Left lung (tissue), 10 donors: Measurements from ENCODE around the gene PPP2R2B. TPM values are rescaled to one million over a fixed set of nuclear protein-coding genes. Genes with fewer than 3 reads are reported as not detected.
"Not testable (repeated sequence)": the region's sequence is repeated elsewhere in the genome, so short reads cannot be mapped to it uniquely, and the experiment has no call there.

Source experiments
- ATAC-seq: fragments of 200-7000 bp; cut with Tn5 transposase; one replicate; pipeline ENCODE4 v1.9.1; 2020; ENCODE audit warnings: moderate library complexity
- DNase-seq, 4 donors: peaks; one replicate each; pipeline ENCODE4 v3.0.0-alpha.2; 2013 to 2020
- H3K27ac ChIP-seq, 2 donors: fragments of 200-600 bp; sonication (generic) in 1 of 2; one replicate each; pipeline versions ENCODE4 v1.5.0 to v1.8.0; 2020 to 2021
- H3K27me3 ChIP-seq, 2 donors: fragments of 200-600 bp; sonication (generic) in 1 of 2; one replicate each; pipeline versions ENCODE4 v1.5.0 to v1.8.0; 2020 to 2021
- H3K36me3 ChIP-seq, 2 donors: fragments of 200-600 bp; sonication (generic) in 1 of 2; one replicate each; pipeline versions ENCODE4 v1.5.0 to v1.8.0; 2020 to 2021
- H3K4me1 ChIP-seq, 2 donors: fragments of 200-600 bp; one replicate each; pipeline ENCODE4 v1.8.0; 2021
- H3K4me3 ChIP-seq, 2 donors: fragments of 200-600 bp; sonication (generic) in 1 of 2; one replicate each; pipeline versions ENCODE4 v1.5.0 to v1.8.0; 2020 to 2021; ENCODE audit warnings: mild to moderate bottlenecking in 1 of 2
- H3K9me3 ChIP-seq, 2 donors: fragments of 200-600 bp; sonication (generic) in 1 of 2; one replicate each; pipeline versions ENCODE4 v1.5.0 to v1.8.0; 2020 to 2021
- intact Hi-C, 2 donors: fragments of 100-400 bp; cut with DNase I; formaldehyde crosslinking; loops; one replicate each; pipeline versions ENCODE4 v1.11.2 to v1.14.2; 2022
- polyA plus RNA-seq, 6 donors: library from polyadenylated mRNA; unstranded; fragments of 120-200 nt; gene quantifications; one replicate each; pipeline ENCODE4 v1.2.1, GENCODE V29; 2013; ENCODE audit not compliant: insufficient read length in 6 of 6
- total RNA-seq, 2 donors: library from RNA; stranded (reverse); fragmentation: NEBNext Ultra II Directional; extraction: Animal tissue kit (Norgen Biotek cat#: 25700); gene quantifications; one replicate each; pipeline ENCODE4 v1.2.1, GENCODE V29; 2021
- TF ChIP-seq, protein P1 (sequence below), 2 donors: fragments of 200-600 bp; sonication (generic) in 1 of 2; IDR thresholded peaks; one replicate each; pipeline versions ENCODE4 v1.5.0 to v1.8.0; 2021; ENCODE audit warnings: antibody characterized with exemption in 2 of 2
- donor health status: DM: no; HTN: yes; CAD: no.
- donor health status: DM: no; HTN: no; CAD: no.

PPP2R2B gene
- total and polyA plus RNA-seq, 8 donors, result 0.23 to 1.5 (median 0.43) TPM

DNA sequence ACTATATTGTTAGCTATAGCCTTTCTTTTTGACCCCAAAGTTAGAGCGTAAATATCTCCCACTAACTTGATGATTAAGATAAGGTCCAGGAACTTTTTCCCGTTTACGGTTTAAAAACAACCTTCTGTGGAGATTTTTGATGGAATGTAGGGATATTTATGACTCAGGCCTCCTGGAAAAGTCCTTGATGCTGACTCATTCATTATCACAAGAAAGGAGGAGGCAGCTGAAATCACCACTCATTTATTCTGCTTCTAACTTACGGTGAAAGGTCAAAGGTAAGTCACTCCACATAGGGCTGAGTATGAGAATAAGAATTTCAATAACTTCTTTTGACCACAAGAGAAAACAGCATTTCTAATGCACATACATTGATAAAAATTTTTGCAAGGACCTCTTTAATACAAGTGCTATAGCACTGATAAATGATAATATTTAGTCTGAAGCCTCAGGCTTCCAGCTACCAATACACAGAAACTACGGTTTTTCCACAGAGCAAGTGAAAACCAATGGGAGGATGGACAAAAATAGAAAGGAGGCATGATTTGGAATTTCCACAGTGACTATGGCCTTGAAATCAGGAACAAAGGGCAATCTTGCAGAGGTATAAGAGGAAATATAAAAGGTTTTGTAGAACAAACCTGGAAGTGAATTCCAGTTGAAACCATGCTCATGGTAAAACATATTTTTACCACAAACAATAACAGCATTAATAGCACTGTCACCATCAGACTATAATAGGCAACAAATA is 146.5 kb downstream of the PPP2R2B start:
- H3K4me3 ChIP-seq, result no peak overlapping the region
- intact Hi-C loops, result no loop called here
- H3K36me3 ChIP-seq, result no peaks in the 10 kb centered on the region
- ATAC-seq (peak; percentile 52), DNase-seq (no peak)
- no peaks in the 10 kb centered on the region for H3K4me1 ChIP-seq
- H3K27me3 ChIP-seq, result no peaks in the 10 kb centered on the region
- peaks cover 0 to 23% of the 10 kb centered on the region in 2 donors for H3K9me3 ChIP-seq
- TF ChIP-seq, protein P1, sequence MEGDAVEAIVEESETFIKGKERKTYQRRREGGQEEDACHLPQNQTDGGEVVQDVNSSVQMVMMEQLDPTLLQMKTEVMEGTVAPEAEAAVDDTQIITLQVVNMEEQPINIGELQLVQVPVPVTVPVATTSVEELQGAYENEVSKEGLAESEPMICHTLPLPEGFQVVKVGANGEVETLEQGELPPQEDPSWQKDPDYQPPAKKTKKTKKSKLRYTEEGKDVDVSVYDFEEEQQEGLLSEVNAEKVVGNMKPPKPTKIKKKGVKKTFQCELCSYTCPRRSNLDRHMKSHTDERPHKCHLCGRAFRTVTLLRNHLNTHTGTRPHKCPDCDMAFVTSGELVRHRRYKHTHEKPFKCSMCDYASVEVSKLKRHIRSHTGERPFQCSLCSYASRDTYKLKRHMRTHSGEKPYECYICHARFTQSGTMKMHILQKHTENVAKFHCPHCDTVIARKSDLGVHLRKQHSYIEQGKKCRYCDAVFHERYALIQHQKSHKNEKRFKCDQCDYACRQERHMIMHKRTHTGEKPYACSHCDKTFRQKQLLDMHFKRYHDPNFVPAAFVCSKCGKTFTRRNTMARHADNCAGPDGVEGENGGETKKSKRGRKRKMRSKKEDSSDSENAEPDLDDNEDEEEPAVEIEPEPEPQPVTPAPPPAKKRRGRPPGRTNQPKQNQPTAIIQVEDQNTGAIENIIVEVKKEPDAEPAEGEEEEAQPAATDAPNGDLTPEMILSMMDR (IDR thresholded peaks at IDR 0.05), result no peak
- H3K27ac ChIP-seq, result no peak overlapping the region

DNA sequence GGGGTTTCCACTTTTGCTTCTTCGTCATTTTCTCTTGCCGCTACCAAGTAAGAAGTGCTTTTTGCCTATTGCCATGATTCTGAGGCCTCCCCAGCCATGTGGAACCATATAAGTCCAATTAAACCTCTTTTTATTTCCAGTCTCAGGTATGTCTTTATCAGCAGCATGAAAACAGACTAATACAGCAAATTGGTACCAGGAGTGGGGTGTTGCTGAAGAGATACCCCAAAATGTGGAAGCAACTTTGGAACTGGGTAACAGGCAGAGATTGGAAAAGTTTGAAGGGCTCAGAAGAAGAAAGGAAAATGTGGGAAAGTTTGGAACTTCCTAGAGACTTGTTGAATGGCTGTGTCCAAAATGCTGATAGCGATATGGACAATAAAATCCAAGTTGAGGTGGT is 149.8 kb downstream of the PPP2R2B start:
- H3K27ac ChIP-seq, DNase-seq, H3K4me3 ChIP-seq, H3K4me1 ChIP-seq, H3K27me3 ChIP-seq, ATAC-seq, intact Hi-C loops, H3K36me3 ChIP-seq: not testable (repeated sequence)
- peaks cover 0 to 23% of the 10 kb centered on the region in 2 donors for H3K9me3 ChIP-seq

DNA sequence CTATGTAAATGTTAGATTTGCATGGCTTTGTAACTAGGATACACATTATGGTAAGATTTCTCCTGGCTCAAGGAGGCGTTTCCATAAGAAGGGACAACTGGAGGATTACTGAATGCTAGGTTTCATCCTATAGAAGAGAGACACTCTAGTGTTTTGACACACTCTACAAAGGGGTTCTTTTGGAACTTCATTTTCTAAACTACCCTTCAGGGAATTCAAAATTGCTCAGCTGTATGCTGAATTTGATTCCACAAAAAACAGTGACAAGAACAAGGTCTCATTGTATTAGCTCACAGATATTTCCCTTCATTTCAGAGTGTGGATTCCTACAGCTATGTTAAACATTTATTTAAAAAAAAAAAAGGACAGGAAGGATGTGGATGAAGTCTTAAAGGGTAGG is 151.7 kb downstream of the PPP2R2B start:
- H3K4me1 ChIP-seq, result no peaks in the 10 kb centered on the region
- no peak overlapping the region for H3K27ac ChIP-seq
- H3K4me3 ChIP-seq, result no peak overlapping the region
- TF ChIP-seq, protein P1 (IDR thresholded peaks at IDR 0.05), result no peak
- H3K27me3 ChIP-seq, result no peaks in the 10 kb centered on the region
- intact Hi-C loops, result no loop called here
- peaks cover 0 to 23% of the 10 kb centered on the region in 2 donors for H3K9me3 ChIP-seq
- no peaks in the 10 kb centered on the region for H3K36me3 ChIP-seq
- DNase-seq, result no peak
- no peak for ATAC-seq

GRCh38 chr5:146726020-146726419 is 152.5 kb downstream of the PPP2R2B start:
- no peaks in the 10 kb centered on the region for H3K36me3 ChIP-seq
- no peak for DNase-seq
- H3K4me3 ChIP-seq, result no peak overlapping the region
- no peak for ATAC-seq
- TF ChIP-seq, protein P1 (IDR thresholded peaks at IDR 0.05), result no peak
- H3K27me3 ChIP-seq, result no peaks in the 10 kb centered on the region
- peaks cover 0 to 23% of the 10 kb centered on the region in 2 donors for H3K9me3 ChIP-seq
- intact Hi-C loops, result no loop called here
- H3K27ac ChIP-seq, result no peak overlapping the region
- no peaks in the 10 kb centered on the region for H3K4me1 ChIP-seq

DNA sequence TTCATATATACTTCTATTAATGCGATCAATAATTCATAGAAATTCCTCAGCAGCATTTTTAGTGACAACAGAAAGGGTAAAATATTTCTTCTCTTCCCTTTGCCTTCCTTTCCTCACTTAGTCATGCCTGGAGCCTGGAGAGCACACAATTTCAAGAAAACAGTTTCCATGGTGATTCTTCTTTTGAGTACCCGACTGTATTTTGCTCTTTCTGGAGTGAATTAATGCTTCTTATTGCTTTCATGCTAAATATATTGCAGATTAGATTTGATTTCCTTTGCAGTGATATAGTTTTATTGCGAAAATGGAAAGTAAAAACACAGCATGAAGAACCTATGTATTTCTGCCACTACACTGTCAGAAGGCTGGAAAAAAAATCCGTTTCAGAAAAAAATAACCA is 153.5 kb downstream of the PPP2R2B start:
- Histone ChIP-seq H3K36me3 (no peaks in the 10 kb centered on the region), H3K27ac (no peak overlapping the region), H3K4me1 (no peaks in the 10 kb centered on the region), H3K9me3 (peaks cover 0 to 19% of the 10 kb centered on the region in 2 donors), H3K4me3 (no peak overlapping the region), H3K27me3 (no peaks in the 10 kb centered on the region)
- intact Hi-C loops, result no loop called here
- no peak for DNase-seq
- no peak for ATAC-seq
- TF ChIP-seq, protein P1 (IDR thresholded peaks at IDR 0.05), result no peak

GRCh38 chr5:146722361-146722779 is 156.2 kb downstream of the PPP2R2B start:
- Histone ChIP-seq H3K27me3 (no peaks in the 10 kb centered on the region), H3K4me1 (no peaks in the 10 kb centered on the region), H3K4me3 (no peak overlapping the region), H3K27ac (no peak overlapping the region), H3K36me3 (no peaks in the 10 kb centered on the region), H3K9me3 (no peaks in the 10 kb centered on the region)
- TF ChIP-seq, protein P1 (IDR thresholded peaks at IDR 0.05), result no peak
- peak in 2 of 4 donors; percentile 1 to 21 for DNase-seq
- intact Hi-C loops, result no loop called here
- ATAC-seq, result no peak
